Right lobe of liver (tissue), 6 donors: ENCODE data around the gene KMT2E. TPM values are rescaled to one million over a fixed set of nuclear protein-coding genes. Genes with fewer than 3 reads are reported as not detected.

Source experiments
- ATAC-seq, 4 donors: fragments of 200-7000 bp; cut with Tn5 transposase; one replicate each; pipeline ENCODE4 v1.9.1; 2020; ENCODE audit warnings: mild to moderate bottlenecking in 4 of 4, moderate library complexity in 4 of 4
- DNase-seq, 3 donors: peaks; one replicate each; pipeline ENCODE4 v3.0.0-alpha.2; 2020
- H3K27ac ChIP-seq, 3 donors: fragments of 200-600 bp; one replicate each; pipeline ENCODE4 v1.8.0; 2022
- H3K27me3 ChIP-seq, 2 donors: fragments of 200-600 bp; one replicate each; pipeline ENCODE4 v1.8.0; 2022
- H3K36me3 ChIP-seq, 4 donors: fragments of 200-600 bp; sonication (generic) in 1 of 4; one replicate each; pipeline versions ENCODE4 v1.5.1 to v1.8.0; 2017 to 2022; ENCODE audit warnings: control low read depth in 1 of 4
- H3K4me1 ChIP-seq, 4 donors: fragments of 200-600 bp; sonication (generic) in 1 of 4; one replicate each; pipeline versions ENCODE4 v1.5.1 to v1.8.0; 2017 to 2022; ENCODE audit warnings: control low read depth in 1 of 4
- H3K4me3 ChIP-seq, 3 donors: fragments of 200-600 bp; one replicate each; pipeline ENCODE4 v1.8.0; 2022
- H3K9me3 ChIP-seq, 4 donors: fragments of 200-600 bp; sonication (generic) in 1 of 4; one replicate each; pipeline versions ENCODE4 v1.5.1 to v1.8.0; 2017 to 2022; ENCODE audit warnings: control low read depth in 1 of 4
- CTCF ChIP-seq, 4 donors: fragments of 200-600 bp in 3 of 4; fragments of 450-650 bp in 1 of 4; IDR thresholded peaks; one replicate each; pipeline versions ENCODE4 v1.5.1 to v1.8.0; 2016 to 2022; ENCODE audit warnings: antibody characterized with exemption in 4 of 4, mild to moderate bottlenecking in 2 of 4
- POLR2A ChIP-seq: fragments of 450-650 bp; IDR thresholded peaks from one replicate; pipeline ENCODE4 v1.6.1; 2017; ENCODE audit warnings: antibody characterized with exemption, mild to moderate bottlenecking
- WGBS: methylation state at CpG from one replicate; pipeline ENCODE4 v1.1.6; 2018; ENCODE audit warnings: low coverage, low lambda C conversion rate; ENCODE audit not compliant: insufficient coverage; ENCODE audit errors: missing lambda C conversion rate; 5-methylcytosine and 5-hydroxymethylcytosine counted together
- intact Hi-C, 2 donors: fragments of 100-400 bp; cut with DNase I; formaldehyde crosslinking; loops; one replicate each; pipeline versions ENCODE4 v1.11.2 to v1.14.1; 2022
- total RNA-seq, 6 experiments: library from RNA; depleted of rRNA in 2 of 6; stranded (reverse); fragments of >200 nt in 2 of 6; fragmentation: NEBNext Ultra II Directional in 3 of 6; extraction: Animal tissue kit (Norgen Biotek cat#: 25700) in 3 of 6; gene quantifications; one replicate each; pipeline versions ENCODE4 v1.1.0 to v1.2.4, GENCODE V29; 2016 to 2023
- donor health status: DM: no; HTN: yes; CAD: no.
- donor health status: DM: no; HTN: no; CAD: no.
- donor health status: DM: no; HTN: no; CAD: no.
- donor health status: DM: no; HTN: yes; CAD: no.
- donor health status: DM: no; HTN: yes; CAD: no.

The KMT2E gene
- total RNA-seq, 6 experiments from 2014 or later, result 21.6 to 31.6 (median 25.3) TPM

DNA sequence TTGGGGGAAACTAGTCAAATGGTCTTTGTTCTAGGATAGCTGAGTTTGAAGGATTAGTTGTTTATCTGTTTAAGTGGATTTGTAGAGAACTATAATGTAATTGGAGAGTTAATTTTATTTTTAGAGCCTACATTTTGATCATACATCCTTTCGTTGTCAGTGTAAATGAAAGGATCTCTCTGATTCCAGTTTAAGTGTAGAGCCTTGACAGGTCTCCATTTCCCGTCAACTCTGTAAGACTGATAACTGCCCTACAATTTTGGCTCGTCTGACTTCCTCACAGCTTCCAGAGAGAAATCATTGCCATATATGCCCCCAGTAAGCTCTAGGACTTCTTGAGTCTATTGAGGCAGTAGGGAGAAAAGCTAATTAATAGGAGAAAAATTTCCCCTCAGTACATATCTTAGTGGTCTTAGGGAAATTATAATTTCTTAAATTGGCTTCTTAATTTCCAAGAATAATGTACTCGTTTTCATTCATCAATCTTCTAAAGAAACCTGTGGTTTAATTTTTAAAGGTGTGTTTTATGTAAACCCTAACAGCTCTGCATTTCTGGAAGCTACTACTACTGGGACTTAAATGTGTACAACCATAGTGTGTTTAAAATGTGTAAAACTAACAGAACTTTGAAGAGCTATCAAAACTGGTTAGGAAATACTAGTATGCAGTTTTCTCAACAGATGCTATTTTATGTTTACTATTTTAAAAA is 3.8 kb downstream of the KMT2E start:
- Histone ChIP-seq H3K9me3 (no peaks in the 10 kb centered on the region), H3K27me3 (no peaks in the 10 kb centered on the region), H3K27ac (peak overlapping the region in 2 of 3 donors; percentile 7 to 9), H3K4me1 (peaks cover 0 to 65% (median 17%) of the 10 kb centered on the region in 4 donors), H3K36me3 (no peaks in the 10 kb centered on the region), H3K4me3 (no peak overlapping the region)
- under 1% methylated on average over 4 of the region's 4 CpGs for WGBS
- intact Hi-C loops, result no loop called here
- DNase-seq (no peak), ATAC-seq (no peak)
- TF ChIP-seq CTCF (IDR thresholded peaks at IDR 0.05) (no peak), POLR2A (no peak)

DNA sequence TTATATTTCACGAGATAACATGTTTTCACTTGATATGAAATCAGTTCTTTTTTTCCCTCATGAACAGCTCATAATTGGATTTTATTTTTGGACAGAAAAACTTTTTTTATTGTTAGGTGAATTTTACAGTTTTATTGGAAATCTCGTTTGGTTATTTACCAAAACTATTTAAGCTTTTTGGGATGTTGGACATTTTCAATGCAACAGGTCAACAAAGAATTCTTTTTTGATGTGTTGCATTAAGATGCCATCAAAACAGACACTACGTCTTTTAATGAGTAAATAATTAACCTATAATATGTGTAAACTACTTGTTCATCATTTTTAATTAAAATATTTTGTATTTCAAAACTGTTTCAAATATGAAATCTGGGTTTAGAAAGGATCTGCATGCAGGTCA is 5.3 kb downstream of the KMT2E start:
- Histone ChIP-seq H3K27me3 (no peaks in the 10 kb centered on the region), H3K36me3 (no peaks in the 10 kb centered on the region), H3K4me3 (no peak overlapping the region), H3K4me1 (peaks cover 0 to 76% (median 17%) of the 10 kb centered on the region in 4 donors), H3K27ac (peak overlapping the region in 1 of 3 donors; percentile 34), H3K9me3 (no peaks in the 10 kb centered on the region)
- TF ChIP-seq CTCF (IDR thresholded peaks at IDR 0.05) (no peak), POLR2A (no peak)
- DNase-seq, result no peak
- intact Hi-C loops, result no loop called here
- whole genome bisulfite sequencing, result 19% methylated on average over 3 of the region's 3 CpGs
- ATAC-seq, result no peak

GRCh38 chr7:105020926-105021325 is 6.9 kb downstream of the KMT2E start:
- no peaks in the 10 kb centered on the region for H3K27me3 ChIP-seq
- 56% methylated on average over 3 of the region's 3 CpGs for WGBS
- no peak overlapping the region for H3K4me3 ChIP-seq
- H3K9me3 ChIP-seq, result no peaks in the 10 kb centered on the region
- no peaks in the 10 kb centered on the region for H3K36me3 ChIP-seq
- ATAC-seq, result no peak
- no peak for DNase-seq
- H3K27ac ChIP-seq, result peak overlapping the region in 1 of 3 donors; percentile 39
- TF ChIP-seq POLR2A, result no peak
- TF ChIP-seq CTCF (IDR thresholded peaks at IDR 0.05), result no peak
- intact Hi-C loops, result no loop called here
- H3K4me1 ChIP-seq, result peaks cover 0 to 92% (median 23%) of the 10 kb centered on the region in 4 donors

GRCh38 chr7:105021352-105021751 is 7.3 kb downstream of the KMT2E start:
- Histone ChIP-seq H3K36me3 (no peaks in the 10 kb centered on the region), H3K4me1 (peaks cover 0 to 93% (median 23%) of the 10 kb centered on the region in 4 donors), H3K27ac (no peak overlapping the region), H3K27me3 (no peaks in the 10 kb centered on the region), H3K9me3 (no peaks in the 10 kb centered on the region), H3K4me3 (no peak overlapping the region)
- ATAC-seq (no peak), DNase-seq (no peak)
- TF ChIP-seq CTCF (IDR thresholded peaks at IDR 0.05) (no peak), POLR2A (no peak)
- intact Hi-C loops, result no loop called here
- WGBS, result 46% methylated on average over 3 of the region's 3 CpGs
